Measurements from ENCODE around the gene SEMA4F.
A peak's percentile ranks its signal among the peaks of the same experiment; 100 is the strongest.

Gene SEMA4F

GRCh38 chr2:74682501-74682900 lies 28.5 kb downstream of the SEMA4F start:
- no peak for DNase-seq
- Mint-ChIP-seq H3K27me3 (peaks cover under 1% of the 10 kb centered on the region), H3K9me3 (no peaks in the 10 kb centered on the region), H3K36me3 (no peaks in the 10 kb centered on the region), H3K4me1 (no peaks in the 10 kb centered on the region), H3K27ac (no peak overlapping the region), H3K4me3 (no peak overlapping the region)
- CTCF ChIA-PET, result no interaction called here

- no peaks in the 10 kb centered on the region for H3K4me1 Mint-ChIP-seq
- CTCF ChIA-PET, result no interaction called here
- H3K27me3 Mint-ChIP-seq, result peaks cover 8% of the 10 kb centered on the region
- no peaks in the 10 kb centered on the region for H3K9me3 Mint-ChIP-seq
- H3K27ac Mint-ChIP-seq, result no peak overlapping the region
- no peak for DNase-seq
- no peaks in the 10 kb centered on the region for H3K36me3 Mint-ChIP-seq
- no peak overlapping the region for H3K4me3 Mint-ChIP-seq
Measured at GRCh38 chr2:74685408-74685807, 31.4 kb downstream of the SEMA4F start.

- Mint-ChIP-seq H3K9me3 (no peaks in the 10 kb centered on the region), H3K4me1 (no peaks in the 10 kb centered on the region), H3K4me3 (no peak overlapping the region), H3K36me3 (no peaks in the 10 kb centered on the region), H3K27me3 (peaks cover 12% of the 10 kb centered on the region), H3K27ac (no peak overlapping the region)
- no peak for DNase-seq
- CTCF ChIA-PET, result interaction anchor here (1.1 kb wide), 1 partner anchor 23 kb away, joined by 3 read pairs; no protein-coding TSS in a partner anchor
Measured at GRCh38 chr2:74688881-74689280, 34.8 kb downstream of the SEMA4F start.

- peaks cover 12% of the 10 kb centered on the region for H3K27me3 Mint-ChIP-seq
- no peak for DNase-seq
- H3K36me3 Mint-ChIP-seq, result no peaks in the 10 kb centered on the region
- no peaks in the 10 kb centered on the region for H3K4me1 Mint-ChIP-seq
- H3K9me3 Mint-ChIP-seq, result no peaks in the 10 kb centered on the region
- CTCF ChIA-PET, result no interaction called here
- H3K4me3 Mint-ChIP-seq, result no peak overlapping the region
- no peak overlapping the region for H3K27ac Mint-ChIP-seq
Measured at GRCh38 chr2:74689671-74690070, 35.6 kb downstream of the SEMA4F start.

GRCh38 chr2:74690571-74690970 lies 36.5 kb downstream of the SEMA4F start:
- H3K4me3 Mint-ChIP-seq, result no peak overlapping the region
- CTCF ChIA-PET, result interaction anchor here (0.5 to 2.4 kb wide), 11 partner anchors 11 to 937 kb away, joined by 3 to 13 read pairs (median 3); no protein-coding TSS in a partner anchor
- H3K27ac Mint-ChIP-seq, result no peak overlapping the region
- no peaks in the 10 kb centered on the region for H3K9me3 Mint-ChIP-seq
- H3K27me3 Mint-ChIP-seq, result peaks cover 12% of the 10 kb centered on the region
- no peaks in the 10 kb centered on the region for H3K36me3 Mint-ChIP-seq
- DNase-seq, result peak; percentile 44
- no peaks in the 10 kb centered on the region for H3K4me1 Mint-ChIP-seq

- Mint-ChIP-seq H3K36me3 (no peaks in the 10 kb centered on the region), H3K4me3 (no peak overlapping the region)
Measured at GRCh38 chr2:74691929-74692328, 37.9 kb downstream of the SEMA4F start.

GRCh38 chr2:74693213-74693612 lies 39.2 kb downstream of the SEMA4F start:
- no peak for DNase-seq
- CTCF ChIA-PET, result no interaction called here
- H3K4me3 Mint-ChIP-seq, result no peak overlapping the region
- no peaks in the 10 kb centered on the region for H3K4me1 Mint-ChIP-seq
- no peak overlapping the region for H3K27ac Mint-ChIP-seq
- peaks cover 17% of the 10 kb centered on the region for H3K27me3 Mint-ChIP-seq
- no peaks in the 10 kb centered on the region for H3K36me3 Mint-ChIP-seq
- H3K9me3 Mint-ChIP-seq, result no peaks in the 10 kb centered on the region

More at GRCh38 chr2:74691929-74692328, 37.9 kb downstream of the SEMA4F start:
- CTCF ChIA-PET, result interaction anchor here (1.3 to 2.4 kb wide), 6 partner anchors 10 to 186 kb away, joined by 3 to 13 read pairs (median 6); no protein-coding TSS in a partner anchor
- no peak for DNase-seq
- Mint-ChIP-seq H3K27ac (no peak overlapping the region), H3K27me3 (peaks cover 12% of the 10 kb centered on the region), H3K4me1 (no peaks in the 10 kb centered on the region), H3K9me3 (no peaks in the 10 kb centered on the region)

GRCh38 chr2:74693668-74694067 lies 39.6 kb downstream of the SEMA4F start:
- H3K27ac Mint-ChIP-seq, result no peak overlapping the region
- no peaks in the 10 kb centered on the region for H3K36me3 Mint-ChIP-seq
- H3K27me3 Mint-ChIP-seq, result peaks cover 17% of the 10 kb centered on the region
- no peak overlapping the region for H3K4me3 Mint-ChIP-seq
- CTCF ChIA-PET, result interaction anchor here (1.1 kb wide), 1 partner anchor 183 kb away, joined by 3 read pairs; no protein-coding TSS in a partner anchor
- no peak for DNase-seq
- H3K9me3 Mint-ChIP-seq, result no peaks in the 10 kb centered on the region
- H3K4me1 Mint-ChIP-seq, result no peaks in the 10 kb centered on the region

GRCh38 chr2:74694281-74694680 lies 40.2 kb downstream of the SEMA4F start:
- H3K27me3 Mint-ChIP-seq, result peaks cover 17% of the 10 kb centered on the region
- H3K4me1 Mint-ChIP-seq, result no peaks in the 10 kb centered on the region
- no peak overlapping the region for H3K27ac Mint-ChIP-seq
- CTCF ChIA-PET, result interaction anchor here (1.1 to 1.4 kb wide), 2 partner anchors 21 to 183 kb away, joined by 3 to 7 read pairs; no protein-coding TSS in a partner anchor
- no peak for DNase-seq
- no peak overlapping the region for H3K4me3 Mint-ChIP-seq
- no peaks in the 10 kb centered on the region for H3K36me3 Mint-ChIP-seq
- H3K9me3 Mint-ChIP-seq, result no peaks in the 10 kb centered on the region

GRCh38 chr2:74695663-74696062 lies 41.6 kb downstream of the SEMA4F start:
- CTCF ChIA-PET, result no interaction called here
- H3K36me3 Mint-ChIP-seq, result no peaks in the 10 kb centered on the region
- no peak overlapping the region for H3K4me3 Mint-ChIP-seq
- H3K27ac Mint-ChIP-seq, result no peak overlapping the region
- H3K4me1 Mint-ChIP-seq, result no peaks in the 10 kb centered on the region
- H3K9me3 Mint-ChIP-seq, result no peaks in the 10 kb centered on the region
- peaks cover 24% of the 10 kb centered on the region for H3K27me3 Mint-ChIP-seq
- no peak for DNase-seq

- DNase-seq, result no peak
- H3K27ac Mint-ChIP-seq, result no peak overlapping the region
Measured at GRCh38 chr2:74696829-74697228, 42.8 kb downstream of the SEMA4F start.

GRCh38 chr2:74700643-74701372 lies 46.8 kb downstream of the SEMA4F start:
- Mint-ChIP-seq H3K9me3 (no peaks in the 10 kb centered on the region), H3K27ac (no peak overlapping the region), H3K4me1 (no peaks in the 10 kb centered on the region), H3K36me3 (no peaks in the 10 kb centered on the region), H3K4me3 (no peak overlapping the region), H3K27me3 (peaks cover 30% of the 10 kb centered on the region)
- CTCF ChIA-PET, result no interaction called here
- no peak for DNase-seq

More at GRCh38 chr2:74696829-74697228, 42.8 kb downstream of the SEMA4F start:
- Mint-ChIP-seq H3K27me3 (peaks cover 35% of the 10 kb centered on the region), H3K9me3 (no peaks in the 10 kb centered on the region), H3K4me3 (no peak overlapping the region), H3K4me1 (no peaks in the 10 kb centered on the region), H3K36me3 (no peaks in the 10 kb centered on the region)
- CTCF ChIA-PET, result no interaction called here

- Mint-ChIP-seq H3K27ac (no peak overlapping the region), H3K27me3 (peaks cover 29% of the 10 kb centered on the region), H3K9me3 (no peaks in the 10 kb centered on the region), H3K4me1 (no peaks in the 10 kb centered on the region), H3K36me3 (no peaks in the 10 kb centered on the region), H3K4me3 (no peak overlapping the region)
- CTCF ChIA-PET, result interaction anchor here (0.9 to 2.7 kb wide), 3 partner anchors 11 to 174 kb away, joined by 4 to 8 read pairs (median 4); no protein-coding TSS in a partner anchor
- DNase-seq, result no peak
Measured at GRCh38 chr2:74702001-74702715, 48.1 kb downstream of the SEMA4F start.

GRCh38 chr2:74703373-74703772 lies 49.3 kb downstream of the SEMA4F start:
- Mint-ChIP-seq H3K27ac (no peak overlapping the region), H3K36me3 (no peaks in the 10 kb centered on the region), H3K9me3 (no peaks in the 10 kb centered on the region), H3K27me3 (peaks cover 26% of the 10 kb centered on the region), H3K4me3 (no peak overlapping the region), H3K4me1 (no peaks in the 10 kb centered on the region)
- CTCF ChIA-PET, result interaction anchor here (0.6 to 2.7 kb wide), 2 partner anchors 11 to 331 kb away, joined by 3 to 8 read pairs; no protein-coding TSS in a partner anchor
- no peak for DNase-seq

All from activated naive CD4-positive, alpha-beta T cell treated with anti-CD3 and anti-CD28 coated beads, Interleukin-2, amount 10 ng/mL, durations not matched to agents 7 days and 5 days (primary cell).